GM18526 (cell line): ENCODE results near the gene AKAP6.

Source experiments
- POLR2A ChIP-seq: IDR thresholded peaks from 3 replicates; pipeline ENCODE4 v1.6.1; 2011; ENCODE audit not compliant: insufficient read length; ENCODE audit errors: extremely low read depth

The AKAP6 gene

GRCh38 chr14:32507029-32507984, 178.2 kb downstream of the AKAP6 start:
- no peak for TF ChIP-seq POLR2A

GRCh38 chr14:32508281-32508680, 179.2 kb downstream of the AKAP6 start:
- TF ChIP-seq POLR2A = no peak

- TF ChIP-seq POLR2A = no peak
Observed at GRCh38 chr14:32509632-32510187, 180.6 kb downstream of the AKAP6 start.

GRCh38 chr14:32510815-32511214, 181.7 kb downstream of the AKAP6 start:
- no peak for TF ChIP-seq POLR2A

- TF ChIP-seq POLR2A = no peak
Observed at GRCh38 chr14:32512348-32512747, 183.2 kb downstream of the AKAP6 start.

- TF ChIP-seq POLR2A = no peak
Observed at GRCh38 chr14:32512813-32513212, 183.7 kb downstream of the AKAP6 start.

GRCh38 chr14:32513571-32514009, 184.5 kb downstream of the AKAP6 start:
- no peak for TF ChIP-seq POLR2A

GRCh38 chr14:32514236-32514635, 185.1 kb downstream of the AKAP6 start:
- TF ChIP-seq POLR2A = no peak

GRCh38 chr14:32514681-32515080, 185.6 kb downstream of the AKAP6 start:
- no peak for TF ChIP-seq POLR2A

GRCh38 chr14:32524609-32525375, 195.7 kb downstream of the AKAP6 start:
- no peak for TF ChIP-seq POLR2A

GRCh38 chr14:32525591-32525990, 196.5 kb downstream of the AKAP6 start:
- no peak for TF ChIP-seq POLR2A

GRCh38 chr14:32530800-32531199, 201.7 kb downstream of the AKAP6 start:
- no peak for TF ChIP-seq POLR2A

GRCh38 chr14:32531942-32532515, 202.9 kb downstream of the AKAP6 start:
- no peak for TF ChIP-seq POLR2A

- no peak for TF ChIP-seq POLR2A
Observed at GRCh38 chr14:32534145-32534544, 205.0 kb downstream of the AKAP6 start.

GRCh38 chr14:32536175-32536574, 207.1 kb downstream of the AKAP6 start:
- no peak for TF ChIP-seq POLR2A
